GM19238 (cell line): ENCODE measurements around the gene ACIN1.

Experiments used
- DNase-seq: peaks from one replicate; pipeline ENCODE4 v3.0.0; 2011; ENCODE audit warnings: low spot score; ENCODE audit not compliant: insufficient read length

Gene ACIN1

GRCh38 chr14:23058654-23059504 is 36.1 kb downstream of the ACIN1 start:
- no peak for DNase-seq

GRCh38 chr14:23057757-23058653 is 36.9 kb downstream of the ACIN1 start:
- peak; percentile 95 for DNase-seq

- peak; percentile 91 for DNase-seq
Observed at GRCh38 chr14:23056956-23057756, 37.8 kb downstream of the ACIN1 start, which contains the start of gene CDH24. TSS of gene CDH24 (minus strand) at chr14:23057520. CDS start at chr14:23055733, 1,787 bp downstream.

GRCh38 chr14:23056145-23056955 is 38.6 kb downstream of the ACIN1 start:
- DNase-seq: peak; percentile 92

- DNase-seq: no peak
Observed at GRCh38 chr14:23055621-23056144, 39.3 kb downstream of the ACIN1 start.

- no peak for DNase-seq
Observed at GRCh38 chr14:23055147-23055550, 39.8 kb downstream of the ACIN1 start.

- no peak for DNase-seq
Observed at GRCh38 chr14:23054000-23054811, 40.7 kb downstream of the ACIN1 start.

- DNase-seq: no peak
Observed at GRCh38 chr14:23053426-23053825, 41.5 kb downstream of the ACIN1 start.

GRCh38 chr14:23052671-23053070 is 42.3 kb downstream of the ACIN1 start:
- DNase-seq: no peak

GRCh38 chr14:23052182-23052623 is 42.7 kb downstream of the ACIN1 start:
- no peak for DNase-seq

GRCh38 chr14:23051141-23052057 is 43.5 kb downstream of the ACIN1 start:
- no peak for DNase-seq

GRCh38 chr14:23049011-23049410 is 45.9 kb downstream of the ACIN1 start:
- no peak for DNase-seq

- DNase-seq: no peak
Observed at GRCh38 chr14:23047751-23048693, 46.9 kb downstream of the ACIN1 start.

- DNase-seq: no peak
Observed at GRCh38 chr14:23047034-23047634, 47.8 kb downstream of the ACIN1 start.

GRCh38 chr14:23045419-23046357 is 49.2 kb downstream of the ACIN1 start:
- no peak for DNase-seq

- DNase-seq: no peak
Observed at GRCh38 chr14:23044840-23045239, 50.1 kb downstream of the ACIN1 start.
